Mononuclear cell (primary cell): ENCODE measurements around the gene C3orf85. TPM values are rescaled to one million over a fixed set of nuclear protein-coding genes. Genes with fewer than 3 reads are reported as not detected.

Experiments used
- H3K27me3 ChIP-seq: 2 replicates; pipeline ENCODE4 v1.6.0; 2011; ENCODE audit warnings: low read length, control low read depth; ENCODE audit not compliant: insufficient read depth
- H3K4me1 ChIP-seq: 2 replicates; pipeline ENCODE4 v1.5.1; 2011; ENCODE audit warnings: mild to moderate bottlenecking, low read length, control low read depth; ENCODE audit not compliant: insufficient read depth
- H3K4me3 ChIP-seq: 2 replicates; pipeline ENCODE4 v1.5.1; 2011; ENCODE audit warnings: mild to moderate bottlenecking, low read length, moderate library complexity
- H3K9me3 ChIP-seq: 2 replicates; pipeline ENCODE4 v1.5.1; 2011; ENCODE audit warnings: low read depth, mild to moderate bottlenecking, control low read depth, low read length
- total RNA-seq: library from RNA; depleted of rRNA; stranded (reverse); fragments of >200 nt; gene quantifications from one replicate; pipeline ENCODE4 v1.2.3, GENCODE V29; 2012

The C3orf85 gene, protein sequence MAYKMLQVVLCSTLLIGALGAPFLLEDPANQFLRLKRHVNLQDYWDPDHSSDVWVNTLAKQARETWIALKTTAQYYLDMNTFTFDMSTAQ
- not detected for total RNA-seq

- no peaks in the 10 kb centered on the region for H3K9me3 ChIP-seq
- H3K4me3 ChIP-seq = no peak within 1 kb of the TSS
- H3K4me1 ChIP-seq = no peaks in the 10 kb centered on the region
- no peaks in the 10 kb centered on the region for H3K27me3 ChIP-seq
Observed at GRCh38 chr3:109136523-109136922, at the start of gene C3orf85. Gene C3orf85, plus strand, starts transcription at chr3:109136719. Its CDS starts 129 bp downstream, at chr3:109136848.

GRCh38 chr3:109089265-109089664, 47.3 kb upstream of the C3orf85 start:
- H3K4me1 ChIP-seq = no peaks in the 10 kb centered on the region
- H3K27me3 ChIP-seq = peaks cover 2% of the 10 kb centered on the region
- no peak overlapping the region for H3K4me3 ChIP-seq
- H3K9me3 ChIP-seq = no peaks in the 10 kb centered on the region

DNA sequence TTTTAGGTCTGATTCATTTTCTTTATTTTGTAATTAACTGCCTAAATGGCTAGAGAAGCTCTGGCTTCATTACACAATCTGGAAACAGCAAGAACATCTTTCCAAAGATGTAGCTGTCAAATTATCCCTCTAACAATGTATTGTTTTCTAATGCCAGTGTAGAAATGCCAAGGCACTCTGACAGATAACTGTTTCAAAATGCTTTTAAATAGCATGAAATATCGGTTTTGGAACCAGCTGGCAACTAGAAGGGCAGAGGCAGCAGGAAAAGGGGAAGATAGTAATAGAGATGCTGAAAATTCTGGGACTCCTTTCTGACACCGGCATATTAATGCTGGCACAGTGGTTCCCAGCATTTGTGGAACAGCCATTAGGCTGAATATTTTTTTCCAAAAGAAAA, 44.7 kb upstream of the C3orf85 start:
- no peaks in the 10 kb centered on the region for H3K9me3 ChIP-seq
- H3K27me3 ChIP-seq = no peaks in the 10 kb centered on the region
- H3K4me3 ChIP-seq = no peak overlapping the region
- H3K4me1 ChIP-seq = no peaks in the 10 kb centered on the region

DNA sequence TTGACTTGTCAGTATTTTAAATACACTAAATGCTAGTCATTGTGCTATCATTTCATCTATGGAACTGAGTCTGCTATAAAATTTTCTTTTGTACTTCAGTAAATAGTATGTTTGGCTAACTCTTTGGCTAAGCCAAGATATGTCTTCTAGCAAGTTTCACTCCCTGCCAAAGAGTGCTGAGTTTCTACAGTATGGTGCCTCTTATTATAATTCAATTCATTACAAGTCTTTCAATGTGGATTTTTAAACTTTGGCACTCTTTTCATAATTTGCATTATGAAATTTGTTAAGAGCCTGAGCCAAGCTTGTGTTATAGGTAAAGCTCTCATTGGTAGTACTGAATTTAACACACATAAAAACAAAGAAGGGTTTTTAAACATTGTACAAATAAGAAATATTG, 43.0 kb upstream of the C3orf85 start:
- no peaks in the 10 kb centered on the region for H3K27me3 ChIP-seq
- H3K9me3 ChIP-seq = no peaks in the 10 kb centered on the region
- H3K4me1 ChIP-seq = no peaks in the 10 kb centered on the region
- no peak overlapping the region for H3K4me3 ChIP-seq

- Histone ChIP-seq H3K4me3 (no peak overlapping the region), H3K9me3 (no peaks in the 10 kb centered on the region), H3K4me1 (no peaks in the 10 kb centered on the region), H3K27me3 (no peaks in the 10 kb centered on the region)
Observed at GRCh38 chr3:109095166-109095565, 41.4 kb upstream of the C3orf85 start.

DNA sequence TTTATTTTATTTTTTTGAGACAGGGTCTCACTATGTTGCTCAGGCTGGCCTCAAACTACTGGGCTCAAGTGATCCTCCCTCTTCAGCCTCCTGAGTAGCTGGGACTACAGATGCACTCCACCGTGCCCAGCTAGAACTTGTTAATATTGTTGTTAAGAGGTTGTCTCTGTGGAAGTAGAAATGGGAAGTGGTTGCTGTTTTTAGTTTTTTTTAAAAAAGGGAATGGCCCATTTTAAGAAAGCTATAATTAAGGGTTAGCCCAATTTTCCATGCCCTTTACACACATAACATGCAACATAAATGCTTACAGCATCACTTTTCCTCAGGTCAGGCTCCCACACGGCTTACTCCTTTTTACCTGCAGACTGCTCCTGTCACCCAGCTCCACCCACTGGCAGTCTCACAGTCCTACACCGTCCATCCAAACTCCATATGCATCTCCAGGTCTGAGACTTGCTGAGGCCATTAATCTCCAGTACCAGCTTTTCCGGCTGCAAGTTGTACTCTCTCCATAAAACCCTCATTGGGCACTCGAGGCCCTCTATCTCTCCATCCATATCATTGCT, 38.4 kb upstream of the C3orf85 start:
- no peaks in the 10 kb centered on the region for H3K4me1 ChIP-seq
- H3K9me3 ChIP-seq = no peaks in the 10 kb centered on the region
- H3K27me3 ChIP-seq = no peaks in the 10 kb centered on the region
- no peak overlapping the region for H3K4me3 ChIP-seq

GRCh38 chr3:109109574-109109973, 26.9 kb upstream of the C3orf85 start:
- H3K9me3 ChIP-seq = no peaks in the 10 kb centered on the region
- no peaks in the 10 kb centered on the region for H3K27me3 ChIP-seq
- H3K4me1 ChIP-seq = no peaks in the 10 kb centered on the region
- H3K4me3 ChIP-seq = no peak overlapping the region

- Histone ChIP-seq H3K9me3 (no peaks in the 10 kb centered on the region), H3K4me1 (no peaks in the 10 kb centered on the region), H3K4me3 (no peak overlapping the region), H3K27me3 (no peaks in the 10 kb centered on the region)
Observed at GRCh38 chr3:109112946-109113760, 23.4 kb upstream of the C3orf85 start.

DNA sequence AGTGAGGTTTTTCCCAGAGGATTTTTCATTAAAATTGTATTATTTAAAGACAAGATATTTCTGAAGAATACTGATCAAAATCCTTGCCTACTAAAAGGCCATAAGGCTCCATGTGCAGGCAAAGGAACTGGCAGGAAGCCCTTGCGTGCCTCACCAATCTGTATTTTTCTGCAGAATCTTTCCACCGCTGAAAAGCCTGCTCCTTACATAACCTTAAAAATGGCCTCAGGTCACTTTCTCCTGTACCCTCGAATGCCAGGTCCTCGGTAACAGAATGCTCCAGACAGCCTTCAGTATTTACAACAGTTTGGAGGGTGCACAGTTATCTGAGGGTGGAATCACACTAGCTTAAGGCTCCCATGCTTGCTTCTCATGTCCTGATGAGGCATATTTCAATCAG, 21.8 kb upstream of the C3orf85 start:
- no peaks in the 10 kb centered on the region for H3K4me1 ChIP-seq
- H3K4me3 ChIP-seq = no peak overlapping the region
- no peaks in the 10 kb centered on the region for H3K27me3 ChIP-seq
- H3K9me3 ChIP-seq = no peaks in the 10 kb centered on the region

- Histone ChIP-seq H3K9me3 (no peaks in the 10 kb centered on the region), H3K27me3 (no peaks in the 10 kb centered on the region), H3K4me1 (no peaks in the 10 kb centered on the region), H3K4me3 (no peak overlapping the region)
Observed at GRCh38 chr3:109115451-109115850, 21.1 kb upstream of the C3orf85 start.

DNA sequence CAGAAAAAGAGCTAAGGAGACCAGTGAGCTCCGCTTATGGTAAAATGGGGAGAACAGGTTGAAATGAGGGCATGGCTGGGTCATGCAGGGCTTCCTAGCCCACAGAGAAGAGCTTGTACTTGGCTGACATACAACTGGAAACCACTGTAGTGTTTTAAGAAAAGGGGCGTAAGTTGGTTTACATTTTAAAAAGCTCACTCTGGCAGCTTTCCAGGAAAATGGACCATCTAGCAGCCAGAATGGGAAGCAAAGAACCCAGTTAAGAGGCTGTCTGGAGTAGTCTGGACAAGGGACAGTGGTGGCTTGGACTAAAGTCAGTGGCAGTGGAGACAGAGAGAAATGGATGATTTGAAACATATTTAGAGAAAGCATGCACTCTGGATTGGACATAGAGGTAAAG, 20.5 kb upstream of the C3orf85 start:
- no peaks in the 10 kb centered on the region for H3K4me1 ChIP-seq
- no peaks in the 10 kb centered on the region for H3K27me3 ChIP-seq
- H3K4me3 ChIP-seq = no peak overlapping the region
- H3K9me3 ChIP-seq = no peaks in the 10 kb centered on the region

DNA sequence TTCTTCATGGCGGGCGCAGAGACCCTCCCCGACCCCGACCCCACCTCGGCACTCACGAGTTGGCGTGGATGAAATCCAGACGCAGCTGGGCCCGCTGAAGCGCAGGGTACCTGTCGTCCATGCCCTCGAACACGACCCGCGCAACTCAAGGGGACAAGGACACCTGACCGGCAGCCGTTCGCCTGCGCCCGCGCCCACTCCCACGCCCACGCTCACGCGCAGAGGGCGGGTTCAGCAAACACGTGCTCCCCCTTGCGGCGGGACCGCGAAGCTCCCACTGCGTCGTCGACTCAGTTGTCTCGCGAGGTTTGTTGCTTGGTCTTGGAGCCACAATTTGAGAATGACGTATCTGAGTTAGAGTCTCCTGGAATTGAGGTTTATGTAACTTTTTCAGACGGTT, 18.6 kb upstream of the C3orf85 start, which contains the start of gene MORC1:
TSS of gene MORC1 (minus strand) at position 196 of the 400 bp plus-strand sequence. CDS start at position 121, 75 bp downstream.
- Histone ChIP-seq H3K9me3 (no peaks in the 10 kb centered on the region), H3K27me3 (no peaks in the 10 kb centered on the region), H3K4me3 (no peak within 1 kb of the TSS), H3K4me1 (peaks cover 5% of the 10 kb centered on the region)

- no peaks in the 10 kb centered on the region for H3K27me3 ChIP-seq
- peaks cover 5% of the 10 kb centered on the region for H3K4me1 ChIP-seq
- no peak overlapping the region for H3K4me3 ChIP-seq
- no peaks in the 10 kb centered on the region for H3K9me3 ChIP-seq
Observed at GRCh38 chr3:109118584-109118983, 17.9 kb upstream of the C3orf85 start.

- Histone ChIP-seq H3K4me3 (no peak overlapping the region), H3K9me3 (no peaks in the 10 kb centered on the region), H3K27me3 (no peaks in the 10 kb centered on the region), H3K4me1 (peaks cover 5% of the 10 kb centered on the region)
Observed at GRCh38 chr3:109122690-109123089, 13.8 kb upstream of the C3orf85 start.

DNA sequence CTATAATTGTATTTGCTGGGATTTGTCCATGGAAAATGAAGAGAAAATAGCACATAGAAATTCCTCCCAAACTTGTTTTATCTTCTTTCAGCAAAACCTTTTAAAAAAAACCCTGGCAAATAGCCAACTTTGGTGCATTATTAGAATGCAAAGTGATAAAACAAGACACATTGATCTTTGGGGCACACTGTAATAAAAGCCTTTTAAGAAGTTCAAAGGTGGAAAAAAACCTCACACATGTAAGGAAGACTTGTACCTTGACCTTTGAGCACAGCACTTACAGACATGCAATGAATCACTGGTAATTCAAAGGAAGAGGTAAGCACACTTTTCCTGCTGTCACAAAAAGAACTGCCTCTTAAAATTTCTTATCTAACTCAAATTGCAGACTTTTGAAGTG, 10.6 kb upstream of the C3orf85 start:
- Histone ChIP-seq H3K9me3 (no peaks in the 10 kb centered on the region), H3K4me3 (no peak overlapping the region), H3K4me1 (peaks cover 5% of the 10 kb centered on the region), H3K27me3 (no peaks in the 10 kb centered on the region)

DNA sequence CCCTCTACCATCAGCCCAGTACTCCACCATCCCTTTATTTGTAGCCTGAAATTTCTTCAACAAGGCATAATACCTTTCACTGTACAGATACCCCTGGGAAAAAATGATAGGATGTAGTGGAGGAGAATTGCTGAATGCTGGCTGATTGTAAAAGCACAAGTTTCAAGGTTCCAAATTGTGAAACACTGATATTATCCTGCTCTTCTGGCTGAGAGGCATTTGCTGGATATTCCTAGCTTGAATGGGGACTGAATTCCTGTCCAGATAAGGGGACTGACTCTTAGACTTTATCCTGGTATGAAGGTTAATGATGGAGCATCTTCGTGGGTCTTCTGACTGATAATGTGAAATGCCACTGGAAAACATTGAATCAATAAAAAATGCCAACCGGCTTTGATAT, 9.0 kb upstream of the C3orf85 start:
- Histone ChIP-seq H3K27me3 (no peaks in the 10 kb centered on the region), H3K4me1 (peaks cover 4% of the 10 kb centered on the region), H3K9me3 (no peaks in the 10 kb centered on the region), H3K4me3 (no peak overlapping the region)
